Fibroblast of lung (primary cell): ENCODE measurements around the gene KIAA1328. TPM values are rescaled to one million over a fixed set of nuclear protein-coding genes. Genes with fewer than 3 reads are reported as not detected.

Source experiments
- DNase-seq, 2 donors: peaks; one replicate each; pipeline versions ENCODE4 v3.0.0 to v3.0.0-alpha.2; 2010; ENCODE audit warnings: low read depth in 2 of 2
- H2AFZ ChIP-seq: 2 replicates; pipeline ENCODE4 v1.5.1; 2012; ENCODE audit warnings: low read length, control low read depth, inconsistent platforms
- H3K27ac ChIP-seq: 2 replicates; pipeline ENCODE4 v1.5.1; 2011; ENCODE audit warnings: low read length, control low read depth; ENCODE audit not compliant: insufficient read depth
- H3K27me3 ChIP-seq: 2 replicates; pipeline ENCODE4 v1.5.1; 2011; ENCODE audit warnings: mild to moderate bottlenecking, low read length; ENCODE audit not compliant: control insufficient read depth, insufficient read depth
- H3K36me3 ChIP-seq: 2 replicates; pipeline ENCODE4 v1.5.1; 2011; ENCODE audit warnings: low read length; ENCODE audit not compliant: control insufficient read depth, insufficient read depth
- H3K4me1 ChIP-seq: 2 replicates; pipeline ENCODE4 v1.5.1; 2011; ENCODE audit warnings: low read length; ENCODE audit not compliant: control insufficient read depth, insufficient read depth; ENCODE audit errors: extremely low read depth
- H3K4me2 ChIP-seq: 2 replicates; pipeline ENCODE4 v1.5.1; 2011; ENCODE audit warnings: low read length, control low read depth; ENCODE audit not compliant: insufficient read depth; ENCODE audit errors: extremely low read depth
- H3K4me3 ChIP-seq, 4 experiments: fragments of 200-600 bp in 1 of 4; sonication (generic) in 1 of 4; replicated peaks in 1 of 4; 2 replicates each; pipeline ENCODE4 v1.5.1; 2011 to 2016; ENCODE audit warnings: low read length in 4 of 4, low read depth in 3 of 4, mild to moderate bottlenecking in 3 of 4, control low read depth in 2 of 4, inconsistent platforms in 1 of 4, mixed read lengths in 1 of 4; ENCODE audit not compliant: insufficient read depth in 1 of 4; ENCODE audit errors: control extremely low read depth in 1 of 4
- H3K79me2 ChIP-seq: 2 replicates; pipeline ENCODE4 v1.5.1; 2012; ENCODE audit warnings: mild to moderate bottlenecking, low read length, inconsistent platforms; ENCODE audit not compliant: control insufficient read depth, insufficient read depth
- H3K9ac ChIP-seq: 2 replicates; pipeline ENCODE4 v1.5.1; 2011; ENCODE audit warnings: mild to moderate bottlenecking, low read length, control low read depth; ENCODE audit not compliant: insufficient read depth
- H3K9me3 ChIP-seq: 2 replicates; pipeline ENCODE4 v1.5.1; 2012; ENCODE audit warnings: low read depth, low read length; ENCODE audit not compliant: control insufficient read depth, insufficient read depth
- H4K20me1 ChIP-seq: 2 replicates; pipeline ENCODE4 v1.5.1; 2011; ENCODE audit warnings: low read length; ENCODE audit not compliant: control insufficient read depth, insufficient read depth; ENCODE audit errors: extremely low read depth
- EZH2 ChIP-seq: IDR thresholded peaks from 2 replicates; pipeline ENCODE4 v1.5.1; 2012; ENCODE audit warnings: low read length, control low read depth, mild to moderate bottlenecking; ENCODE audit errors: missing control alignments
- polyA plus RNA-seq, 2 donors: library from polyadenylated mRNA; depleted of rRNA in 1 of 2; stranded (reverse) in 1 of 2; unstranded in 1 of 2; fragments of >200 nt; gene quantifications; 2 replicates each; pipeline ENCODE4 v1.2.1, GENCODE V29; 2011 to 2012; ENCODE audit warnings: missing spikeins in 1 of 2
- total RNA-seq: library from RNA; depleted of rRNA; stranded (reverse); fragments of >200 nt; gene quantifications from 2 replicates; pipeline ENCODE4 v1.2.1, GENCODE V29; 2014
- TF ChIP-seq, protein P1 (sequence below), 2 donors: IDR thresholded peaks in 1 of 2; conservative IDR thresholded peaks in 1 of 2; 1 replicate in 1 of 2; 2 replicates in 1 of 2; pipeline ENCODE4 v1.5.1; 2011 to 2012; ENCODE audit warnings: low read length in 2 of 2, control low read depth in 1 of 2, inconsistent platforms in 1 of 2, low read depth in 1 of 2, mild to moderate bottlenecking in 1 of 2

The KIAA1328 gene
- total and polyA plus RNA-seq, 2 donors (not counting 1 experiment from before 2014, with no cell fraction given) = 4.3 to 4.5 TPM

DNA sequence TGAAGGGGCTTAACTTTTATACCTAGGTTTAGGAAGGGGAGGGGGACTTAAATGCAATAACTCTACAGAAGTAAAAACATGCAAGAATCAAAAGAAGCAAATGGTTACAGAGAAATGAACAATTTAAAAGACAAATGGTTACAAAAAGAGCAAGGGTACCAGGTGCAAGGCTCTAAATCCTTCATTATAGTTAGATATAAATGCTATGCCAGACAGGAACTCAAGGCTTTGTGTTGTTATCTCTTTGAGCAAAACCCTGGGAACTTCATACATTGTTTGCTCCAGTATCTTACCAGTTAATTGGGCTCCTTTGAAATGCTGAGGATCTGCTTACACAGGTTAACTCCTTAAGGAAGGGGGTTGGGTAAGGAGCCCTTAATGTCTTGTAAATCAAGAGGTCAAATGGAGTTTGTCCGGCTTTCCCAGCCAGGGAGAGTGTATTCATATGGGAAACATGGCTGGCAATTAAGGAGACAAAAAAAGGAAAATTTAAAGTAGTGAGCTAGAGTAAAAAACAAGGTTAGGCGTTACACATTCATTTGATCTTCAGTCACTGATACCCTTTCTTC is 389.2 kb downstream of the KIAA1328 start:
- Histone ChIP-seq H3K27ac (no peak overlapping the region), H3K4me1 (no peaks in the 10 kb centered on the region), H3K9ac (no peak overlapping the region), H2AFZ (no peak overlapping the region), H3K27me3 (no peaks in the 10 kb centered on the region), H3K36me3 (no peaks in the 10 kb centered on the region), H3K4me2 (no peak overlapping the region), H3K9me3 (no peaks in the 10 kb centered on the region), H3K79me2 (no peaks in the 10 kb centered on the region), H3K4me3 (no peak overlapping the region), H4K20me1 (no peaks in the 10 kb centered on the region)
- TF ChIP-seq EZH2 = no peak
- TF ChIP-seq, protein P1, sequence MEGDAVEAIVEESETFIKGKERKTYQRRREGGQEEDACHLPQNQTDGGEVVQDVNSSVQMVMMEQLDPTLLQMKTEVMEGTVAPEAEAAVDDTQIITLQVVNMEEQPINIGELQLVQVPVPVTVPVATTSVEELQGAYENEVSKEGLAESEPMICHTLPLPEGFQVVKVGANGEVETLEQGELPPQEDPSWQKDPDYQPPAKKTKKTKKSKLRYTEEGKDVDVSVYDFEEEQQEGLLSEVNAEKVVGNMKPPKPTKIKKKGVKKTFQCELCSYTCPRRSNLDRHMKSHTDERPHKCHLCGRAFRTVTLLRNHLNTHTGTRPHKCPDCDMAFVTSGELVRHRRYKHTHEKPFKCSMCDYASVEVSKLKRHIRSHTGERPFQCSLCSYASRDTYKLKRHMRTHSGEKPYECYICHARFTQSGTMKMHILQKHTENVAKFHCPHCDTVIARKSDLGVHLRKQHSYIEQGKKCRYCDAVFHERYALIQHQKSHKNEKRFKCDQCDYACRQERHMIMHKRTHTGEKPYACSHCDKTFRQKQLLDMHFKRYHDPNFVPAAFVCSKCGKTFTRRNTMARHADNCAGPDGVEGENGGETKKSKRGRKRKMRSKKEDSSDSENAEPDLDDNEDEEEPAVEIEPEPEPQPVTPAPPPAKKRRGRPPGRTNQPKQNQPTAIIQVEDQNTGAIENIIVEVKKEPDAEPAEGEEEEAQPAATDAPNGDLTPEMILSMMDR (conservative IDR thresholded peaks at IDR 0.05 in 1 of 2, IDR thresholded peaks at IDR 0.05 in 1 of 2; ENCODE audit: low read depth in 1 of 2, low read length in 2 of 2) = no peak
- no peak for DNase-seq

DNA sequence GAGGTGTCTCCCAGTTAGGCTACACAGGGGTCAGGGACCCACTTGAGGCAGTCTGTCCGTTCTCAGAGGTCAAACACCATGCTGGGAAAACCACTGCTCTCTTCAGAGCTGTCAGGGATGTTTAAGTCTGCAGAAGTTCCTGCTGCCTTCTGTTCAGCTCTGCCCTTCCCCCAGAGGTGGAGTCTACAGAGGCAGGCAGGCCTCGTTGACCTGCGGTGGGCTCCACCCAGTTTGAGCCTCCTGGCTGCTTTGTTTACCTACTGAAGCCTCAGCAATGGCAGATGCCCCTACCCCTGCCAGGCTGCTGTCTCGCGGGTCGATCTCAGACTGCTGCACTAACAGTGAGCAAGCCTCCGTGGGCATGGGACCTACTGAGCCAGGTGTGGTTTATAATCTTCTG is 390.3 kb downstream of the KIAA1328 start:
- H3K79me2 ChIP-seq = no peaks in the 10 kb centered on the region
- TF ChIP-seq, protein P1 (conservative IDR thresholded peaks at IDR 0.05 in 1 of 2, IDR thresholded peaks at IDR 0.05 in 1 of 2; ENCODE audit: low read depth in 1 of 2, low read length in 2 of 2) = no peak
- TF ChIP-seq EZH2 = no peak

DNA sequence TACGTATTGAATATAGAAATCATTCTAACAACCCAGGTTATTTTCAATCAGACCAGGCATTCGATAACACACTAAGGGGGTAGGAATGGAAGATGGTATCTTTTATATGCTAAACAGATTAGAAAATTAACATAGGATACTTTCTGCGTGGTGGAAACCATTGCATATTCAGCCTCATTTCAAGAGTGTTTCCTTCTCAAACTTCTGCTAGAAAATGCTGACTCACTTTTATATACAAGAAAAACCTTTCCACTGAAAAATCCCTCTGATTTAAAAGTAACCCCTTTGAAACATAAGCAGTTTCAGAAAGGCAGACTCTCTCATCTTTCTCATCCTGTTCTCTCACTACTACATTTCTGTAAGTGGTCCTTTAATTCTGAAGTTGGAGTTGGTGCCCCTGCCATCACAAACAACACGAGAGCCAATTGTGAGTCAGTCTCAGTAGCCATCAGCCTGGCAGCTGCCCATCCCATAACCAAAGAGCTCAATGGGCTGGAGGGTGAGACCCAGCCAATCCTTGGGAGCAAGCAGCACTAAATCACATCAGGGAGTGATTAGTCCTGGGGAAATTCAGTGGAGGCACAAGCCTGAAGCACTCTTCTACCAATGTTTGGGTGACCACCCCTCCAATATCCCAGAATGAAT is 393.5 kb downstream of the KIAA1328 start:
- Histone ChIP-seq H3K9me3 (no peaks in the 10 kb centered on the region), H3K9ac (no peak overlapping the region), H3K27me3 (no peaks in the 10 kb centered on the region), H3K4me1 (no peaks in the 10 kb centered on the region), H3K36me3 (no peaks in the 10 kb centered on the region), H3K4me3 (no peak overlapping the region), H3K79me2 (no peaks in the 10 kb centered on the region), H2AFZ (no peak overlapping the region), H3K4me2 (no peak overlapping the region), H3K27ac (no peak overlapping the region), H4K20me1 (no peaks in the 10 kb centered on the region)
- no peak for TF ChIP-seq EZH2
- TF ChIP-seq, protein P1 (conservative IDR thresholded peaks at IDR 0.05 in 1 of 2, IDR thresholded peaks at IDR 0.05 in 1 of 2; ENCODE audit: low read depth in 1 of 2, low read length in 2 of 2) = no peak
- DNase-seq = no peak

More for the DNA sequence above, 390.3 kb downstream of the KIAA1328 start:
- Histone ChIP-seq H3K9me3 (no peaks in the 10 kb centered on the region), H2AFZ (no peak overlapping the region), H3K4me3 (no peak overlapping the region), H3K4me1 (no peaks in the 10 kb centered on the region), H3K9ac (no peak overlapping the region), H3K27ac (no peak overlapping the region), H3K27me3 (no peaks in the 10 kb centered on the region), H3K4me2 (no peak overlapping the region), H4K20me1 (no peaks in the 10 kb centered on the region), H3K36me3 (no peaks in the 10 kb centered on the region)
- DNase-seq = no peak
